ENCODE results near the gene MACROD1.

DNA sequence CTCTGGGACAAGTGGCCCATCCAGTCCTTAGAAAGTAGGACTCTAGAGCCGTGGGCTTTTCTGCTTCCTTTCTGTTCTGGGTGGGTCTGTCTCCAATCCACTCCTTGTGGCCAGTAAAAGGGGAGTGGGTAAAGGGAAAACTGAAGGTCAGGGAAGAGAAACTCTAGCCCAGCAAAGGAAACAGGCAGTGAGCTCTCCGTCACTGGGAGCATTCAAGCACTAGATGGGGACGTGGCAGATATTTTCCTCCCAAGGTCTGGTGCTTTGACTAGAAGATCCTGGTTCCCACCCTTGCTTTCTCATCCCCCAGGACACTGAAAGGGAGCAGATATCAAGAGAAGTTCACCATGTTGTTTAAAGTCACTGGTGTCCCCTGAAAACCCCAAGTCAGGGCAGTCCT, 42.2 kb downstream of the MACROD1 start:
- no peak for TF ChIP-seq POLR2A (IDR thresholded peaks at IDR 0.05; ENCODE audit: low read depth)
- TF ChIP-seq, protein P1, sequence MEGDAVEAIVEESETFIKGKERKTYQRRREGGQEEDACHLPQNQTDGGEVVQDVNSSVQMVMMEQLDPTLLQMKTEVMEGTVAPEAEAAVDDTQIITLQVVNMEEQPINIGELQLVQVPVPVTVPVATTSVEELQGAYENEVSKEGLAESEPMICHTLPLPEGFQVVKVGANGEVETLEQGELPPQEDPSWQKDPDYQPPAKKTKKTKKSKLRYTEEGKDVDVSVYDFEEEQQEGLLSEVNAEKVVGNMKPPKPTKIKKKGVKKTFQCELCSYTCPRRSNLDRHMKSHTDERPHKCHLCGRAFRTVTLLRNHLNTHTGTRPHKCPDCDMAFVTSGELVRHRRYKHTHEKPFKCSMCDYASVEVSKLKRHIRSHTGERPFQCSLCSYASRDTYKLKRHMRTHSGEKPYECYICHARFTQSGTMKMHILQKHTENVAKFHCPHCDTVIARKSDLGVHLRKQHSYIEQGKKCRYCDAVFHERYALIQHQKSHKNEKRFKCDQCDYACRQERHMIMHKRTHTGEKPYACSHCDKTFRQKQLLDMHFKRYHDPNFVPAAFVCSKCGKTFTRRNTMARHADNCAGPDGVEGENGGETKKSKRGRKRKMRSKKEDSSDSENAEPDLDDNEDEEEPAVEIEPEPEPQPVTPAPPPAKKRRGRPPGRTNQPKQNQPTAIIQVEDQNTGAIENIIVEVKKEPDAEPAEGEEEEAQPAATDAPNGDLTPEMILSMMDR (IDR thresholded peaks at IDR 0.05) = no peak
- no peak for TF ChIP-seq POLR2AphosphoS5 (IDR thresholded peaks at IDR 0.05)
- no peak for TF ChIP-seq EP300 (IDR thresholded peaks at IDR 0.05)

Data from esophagus muscularis mucosa (tissue), 4 donors.